OCI-LY1 (cell line): Measurements from ENCODE around the gene PHF8.

Experiments
- H2AFZ ChIP-seq: fragments of 200-600 bp; sonication (generic), shearing (Covaris generic); 2 replicates; pipeline ENCODE4 v1.6.0; 2014; ENCODE audit warnings: antibody characterized with exemption, mild to moderate bottlenecking, low read length
- H3F3A ChIP-seq: fragments of 200-600 bp; sonication (generic), shearing (Covaris generic); 2 replicates; pipeline ENCODE4 v1.6.0; 2014; ENCODE audit warnings: mild to moderate bottlenecking, antibody characterized with exemption, low read length, moderate library complexity; ENCODE audit not compliant: insufficient read depth
- H3K27ac ChIP-seq: fragments of 200-600 bp; sonication (generic); 2 replicates; pipeline ENCODE4 v1.5.1; 2014; ENCODE audit warnings: low read length, mixed run types, mild to moderate bottlenecking, low read depth; ENCODE audit not compliant: poor library complexity, severe bottlenecking
- H3K27me3 ChIP-seq: fragments of 200-600 bp; sonication (generic); 2 replicates; pipeline ENCODE4 v1.6.0; 2014; ENCODE audit warnings: antibody characterized with exemption, mild to moderate bottlenecking, low read length, moderate library complexity; ENCODE audit not compliant: insufficient read depth
- H3K36me3 ChIP-seq: fragments of 200-600 bp; sonication (generic); 2 replicates; pipeline ENCODE4 v1.6.1; 2014; ENCODE audit warnings: mild to moderate bottlenecking, antibody characterized with exemption, low read length, moderate library complexity, mixed read lengths; ENCODE audit not compliant: insufficient read depth
- H3K4me1 ChIP-seq: fragments of 200-600 bp; sonication (generic); 2 replicates; pipeline ENCODE4 v1.5.1; 2014; ENCODE audit warnings: mild to moderate bottlenecking, low read length, moderate library complexity; ENCODE audit not compliant: insufficient read depth, severe bottlenecking
- H3K4me2 ChIP-seq: fragments of 200-600 bp; sonication (generic), shearing (Covaris generic); 2 replicates; pipeline ENCODE4 v1.6.1; 2014; ENCODE audit warnings: low read length
- H3K4me3 ChIP-seq: fragments of 200-600 bp; sonication (generic); 2 replicates; pipeline ENCODE4 v1.5.1; 2014; ENCODE audit warnings: low read length, low read depth, mild to moderate bottlenecking, mixed read lengths; ENCODE audit not compliant: poor library complexity, severe bottlenecking
- H3K79me2 ChIP-seq: fragments of 200-600 bp; shearing (Covaris generic); 2 replicates; pipeline ENCODE4 v1.6.1; 2016; ENCODE audit warnings: mixed run types, low read length, mixed read lengths; ENCODE audit not compliant: insufficient read depth
- H3K9ac ChIP-seq: fragments of 200-600 bp; sonication (generic), shearing (Covaris generic); 2 replicates; pipeline ENCODE4 v1.6.1; 2014; ENCODE audit warnings: mild to moderate bottlenecking, low read length, mixed read lengths
- H3K9me2 ChIP-seq: fragments of 200-600 bp; sonication (generic), shearing (Covaris generic); 2 replicates; pipeline ENCODE4 v1.6.1; 2014; ENCODE audit warnings: low read depth, mild to moderate bottlenecking, low read length, mixed read lengths
- H3K9me3 ChIP-seq: fragments of 200-600 bp; shearing (Covaris generic); 2 replicates; pipeline ENCODE4 v1.6.1; 2014; ENCODE audit warnings: low read length, mixed read lengths
- H4K20me1 ChIP-seq: fragments of 200-600 bp; sonication (generic), shearing (Covaris generic); 2 replicates; pipeline ENCODE4 v1.6.0; 2016; ENCODE audit warnings: mild to moderate bottlenecking, low read length; ENCODE audit not compliant: insufficient read depth
- CTCF ChIP-seq: fragments of 200-600 bp; sonication (generic), shearing (Covaris generic); IDR thresholded peaks from 2 replicates; pipeline ENCODE4 v1.5.1; 2017; ENCODE audit warnings: mild to moderate bottlenecking, antibody characterized with exemption, low read length, moderate library complexity, mixed read lengths
- EZH2 ChIP-seq: fragments of 200-600 bp; sonication (generic), shearing (Covaris generic); IDR thresholded peaks from 2 replicates; pipeline ENCODE4 v1.8.0; 2017; ENCODE audit warnings: borderline replicate concordance, mixed run types, mild to moderate bottlenecking, antibody characterized with exemption, low read length, moderate library complexity, mixed read lengths

Gene PHF8

DNA sequence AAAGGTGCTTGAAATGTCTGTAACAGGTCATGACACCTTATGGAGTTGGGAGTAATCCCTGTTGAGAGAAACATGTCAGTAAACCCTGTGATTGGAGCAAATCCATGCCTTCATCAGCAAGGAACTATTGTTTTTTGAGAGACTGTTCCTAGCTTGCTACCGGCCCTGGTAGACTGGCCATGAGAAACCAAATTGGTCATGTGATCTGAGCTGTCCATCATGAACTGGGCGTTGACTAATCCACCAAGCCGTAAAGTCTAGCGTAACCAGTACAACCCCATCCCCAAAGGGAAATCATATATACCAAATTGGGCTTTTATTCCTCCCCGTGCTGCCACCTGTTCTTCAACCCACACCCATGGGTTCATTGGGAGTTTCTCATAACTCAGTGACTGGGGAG, 143.7 kb downstream of the PHF8 start:
- Histone ChIP-seq H3K4me3 (no peak overlapping the region), H3K9me2 (no peaks in the 10 kb centered on the region), H3K9ac (no peak overlapping the region), H3K36me3 (no peaks in the 10 kb centered on the region), H3K27ac (no peak overlapping the region), H3F3A (no peaks in the 10 kb centered on the region), H4K20me1 (no peaks in the 10 kb centered on the region), H3K4me1 (no peaks in the 10 kb centered on the region), H3K4me2 (no peak overlapping the region), H3K9me3 (no peaks in the 10 kb centered on the region), H2AFZ (no peak overlapping the region), H3K79me2 (no peaks in the 10 kb centered on the region), H3K27me3 (no peaks in the 10 kb centered on the region)
- TF ChIP-seq CTCF (no peak), EZH2 (no peak)

- no peak overlapping the region for H3K4me2 ChIP-seq
- no peaks in the 10 kb centered on the region for H3K36me3 ChIP-seq
- no peak overlapping the region for H3K27ac ChIP-seq
- H3F3A ChIP-seq, result no peaks in the 10 kb centered on the region
- H3K4me3 ChIP-seq, result no peak overlapping the region
- H3K9ac ChIP-seq, result no peak overlapping the region
- TF ChIP-seq EZH2, result no peak
- no peak for TF ChIP-seq CTCF
- H2AFZ ChIP-seq, result no peak overlapping the region
- no peaks in the 10 kb centered on the region for H3K9me3 ChIP-seq
- no peaks in the 10 kb centered on the region for H4K20me1 ChIP-seq
- H3K79me2 ChIP-seq, result no peaks in the 10 kb centered on the region
- H3K9me2 ChIP-seq, result no peaks in the 10 kb centered on the region
- no peaks in the 10 kb centered on the region for H3K27me3 ChIP-seq
- no peaks in the 10 kb centered on the region for H3K4me1 ChIP-seq
Observed at GRCh38 chrX:53895270-53895669, 149.0 kb downstream of the PHF8 start.
